HL-60/S4 treated with retinoic acid at 250 ng/mL for 4 days and 3 days (cell line): ENCODE results near the gene MYO7A.
"Not testable (repeated sequence)": the region's sequence is repeated elsewhere in the genome, so short reads cannot be mapped to it uniquely, and the experiment has no call there.

Experiments used
- in situ Hi-C: fragments of 300-500 bp; cut with MboI; formaldehyde crosslinking; loops from 2 replicates; pipeline ENCODE4 v1.7.0; 2022; ENCODE audit warnings: low sequenced_read_pairs

MYO7A gene

DNA sequence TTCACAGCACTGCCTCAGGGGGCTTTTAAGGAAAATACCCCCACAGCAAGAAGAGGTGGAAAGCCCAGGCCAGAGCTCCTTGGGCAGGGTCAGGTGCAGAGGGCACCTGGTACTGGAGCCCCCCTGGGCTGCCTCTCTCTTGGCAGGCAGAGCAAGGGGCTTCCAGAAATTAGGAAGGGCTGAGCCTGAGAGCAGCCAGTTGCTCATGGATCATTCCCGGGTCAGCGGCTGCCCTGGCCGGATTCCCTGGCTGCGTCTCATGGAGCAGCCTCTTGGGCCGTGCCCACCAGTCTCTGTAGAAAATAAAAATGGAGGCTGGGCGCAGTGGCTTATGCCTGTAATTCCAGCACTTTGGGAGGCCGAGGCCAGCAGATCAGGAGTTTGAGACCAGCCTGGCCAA lies 35.7 kb upstream of the MYO7A start:
- in situ Hi-C loops: no loop called here

DNA sequence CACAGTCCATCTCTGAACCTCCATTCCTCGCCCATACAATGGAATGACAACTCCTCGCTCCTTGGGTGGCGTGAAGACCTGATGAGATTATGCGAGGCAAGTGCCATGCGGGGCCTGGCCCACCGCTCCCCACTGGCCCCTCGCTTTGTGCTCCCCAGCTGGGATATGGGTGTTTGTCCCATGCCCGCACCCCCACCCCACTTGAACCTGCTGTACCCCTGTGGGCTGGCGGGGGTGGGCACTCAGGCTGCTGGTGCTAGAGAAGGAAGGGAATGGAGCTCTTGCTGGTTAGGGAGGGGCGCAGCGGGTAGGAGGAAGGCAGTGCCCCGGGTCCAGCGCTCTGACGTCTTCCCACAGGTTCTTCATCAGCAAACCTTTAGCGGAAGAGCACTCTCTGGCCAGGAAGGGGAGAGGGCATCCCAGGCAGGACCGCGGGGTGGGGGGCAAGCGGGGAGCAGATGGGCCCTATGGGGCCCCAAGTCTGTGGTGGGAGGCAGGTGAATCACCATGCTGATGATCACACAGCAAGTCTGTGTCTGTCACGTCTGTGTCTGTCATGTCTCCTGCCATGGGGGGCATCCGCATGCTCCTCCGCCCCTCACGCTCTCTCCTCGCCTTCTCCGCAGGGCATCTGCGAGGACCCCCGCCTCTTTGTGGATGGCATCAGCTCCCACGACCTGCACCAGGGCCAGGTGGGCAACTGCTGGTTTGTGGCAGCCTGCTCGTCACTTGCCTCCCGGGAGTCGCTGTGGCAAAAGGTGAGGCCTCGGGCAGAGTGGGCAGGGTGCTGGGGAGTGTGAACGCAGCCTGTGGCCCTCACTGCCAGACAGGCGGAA lies 34.8 kb upstream of the MYO7A start:
- in situ Hi-C loops: no loop called here

DNA sequence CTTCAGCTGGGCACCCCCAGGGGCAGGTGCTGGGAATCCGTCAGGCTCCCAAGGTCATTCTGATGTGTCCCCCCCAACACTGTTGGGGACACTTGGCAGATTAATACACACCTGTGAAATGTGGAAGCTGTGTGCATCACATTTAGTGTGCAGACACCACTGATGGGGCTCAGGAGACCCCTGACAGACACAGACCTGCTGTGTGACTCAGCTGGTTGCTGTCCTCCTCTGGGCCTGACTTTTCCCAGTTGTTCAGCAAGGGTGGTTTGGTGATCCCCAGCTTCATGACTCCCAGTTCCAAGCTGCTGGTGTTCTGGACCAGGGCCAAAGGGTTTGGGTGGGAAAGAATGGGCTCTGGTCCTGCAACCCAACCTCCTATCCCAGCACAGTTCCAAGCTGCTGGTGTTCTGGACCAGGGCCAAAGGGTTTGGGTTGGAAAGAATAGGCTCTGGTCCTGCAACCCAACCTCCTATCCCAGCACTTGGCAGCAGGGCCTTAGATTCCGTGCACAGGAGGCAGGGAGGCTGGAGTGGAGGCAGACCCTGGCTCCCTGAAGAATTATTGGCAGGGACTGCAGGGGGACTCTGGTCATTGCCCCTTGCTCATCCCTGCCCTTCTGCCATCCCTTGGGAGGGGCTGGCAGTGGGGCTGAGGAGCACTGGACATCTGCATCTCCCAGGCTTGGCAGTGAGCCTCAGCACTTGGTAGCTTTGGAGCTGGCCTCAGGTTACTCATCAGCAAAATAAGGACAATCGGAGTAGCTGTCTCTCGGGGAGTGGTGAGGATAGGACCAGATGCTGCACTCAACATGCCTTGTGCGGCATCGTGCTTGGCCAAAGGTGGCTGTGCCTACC lies 33.8 kb upstream of the MYO7A start:
- in situ Hi-C loops: no loop called here

DNA sequence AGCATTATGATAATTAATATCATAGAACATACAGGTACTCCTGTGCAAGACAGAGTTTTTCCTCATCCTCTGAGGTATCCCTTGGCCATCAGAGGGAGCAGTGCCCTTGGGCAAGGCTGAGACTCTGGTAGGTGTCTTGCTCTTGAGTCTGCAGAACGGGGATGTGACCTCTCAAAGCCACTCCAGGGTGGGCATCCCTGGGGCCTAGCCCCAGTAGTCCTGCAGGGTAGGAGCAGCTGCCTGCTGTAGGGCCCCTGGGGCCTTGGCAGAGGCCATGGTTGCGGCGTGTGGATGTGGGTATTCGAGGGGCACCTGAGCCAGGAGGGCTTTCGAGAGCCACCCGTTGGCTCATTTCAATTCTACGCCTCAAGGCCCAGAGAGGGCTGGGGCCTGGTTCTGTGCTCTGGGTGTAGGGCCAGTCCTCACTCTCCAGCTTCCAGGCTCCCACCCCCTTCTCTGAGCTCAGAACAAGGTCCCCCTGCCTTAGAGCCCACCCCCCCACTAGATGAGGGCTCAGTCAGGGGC lies 33.1 kb upstream of the MYO7A start:
- in situ Hi-C loops: no loop called here

DNA sequence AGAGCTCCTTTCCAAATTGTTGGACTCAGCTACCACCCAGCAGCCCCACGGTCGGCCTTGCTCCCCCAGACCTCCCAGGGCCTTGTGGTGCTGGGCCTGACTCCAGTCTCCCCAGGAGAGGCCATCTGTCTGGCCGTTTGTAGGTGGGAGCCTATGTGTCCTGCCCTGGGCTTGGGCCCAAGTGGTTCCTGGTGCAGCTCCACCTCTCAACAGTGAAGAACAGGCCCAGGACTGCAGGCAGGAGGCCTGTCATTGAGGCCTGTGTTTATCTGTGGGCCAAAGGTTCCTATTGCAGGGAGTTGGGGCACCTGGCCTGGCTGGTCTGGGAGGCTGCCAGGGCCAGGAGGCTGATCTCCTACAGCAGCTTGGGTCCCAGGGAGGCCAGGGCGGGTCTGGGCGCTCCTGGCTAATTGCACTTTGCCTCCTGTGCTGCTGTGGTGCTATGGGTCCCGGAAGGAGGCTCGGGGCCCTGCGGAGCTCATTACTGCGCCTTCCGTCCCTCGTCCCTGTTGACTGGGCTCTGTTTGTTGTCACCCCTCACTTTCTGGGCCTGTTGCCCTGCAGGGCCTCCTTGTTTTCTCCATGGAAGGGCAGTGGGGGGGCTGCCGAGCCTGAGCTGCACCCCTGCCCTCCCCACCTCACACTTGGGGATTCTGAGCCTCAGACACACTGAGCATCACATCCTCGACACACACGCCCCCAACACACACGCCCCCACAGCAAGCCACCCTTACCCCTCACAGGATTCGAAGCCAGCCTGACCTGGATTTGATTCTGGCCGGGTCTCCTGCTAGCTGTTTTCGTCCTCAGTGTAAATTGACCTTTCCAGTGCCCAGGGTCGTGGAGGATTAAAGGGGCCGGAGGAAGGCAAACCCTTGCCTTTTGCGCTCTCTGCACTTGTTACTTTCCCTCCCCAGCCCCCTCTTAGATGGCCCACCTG lies 32.2 kb upstream of the MYO7A start:
- in situ Hi-C loops: no loop called here

DNA sequence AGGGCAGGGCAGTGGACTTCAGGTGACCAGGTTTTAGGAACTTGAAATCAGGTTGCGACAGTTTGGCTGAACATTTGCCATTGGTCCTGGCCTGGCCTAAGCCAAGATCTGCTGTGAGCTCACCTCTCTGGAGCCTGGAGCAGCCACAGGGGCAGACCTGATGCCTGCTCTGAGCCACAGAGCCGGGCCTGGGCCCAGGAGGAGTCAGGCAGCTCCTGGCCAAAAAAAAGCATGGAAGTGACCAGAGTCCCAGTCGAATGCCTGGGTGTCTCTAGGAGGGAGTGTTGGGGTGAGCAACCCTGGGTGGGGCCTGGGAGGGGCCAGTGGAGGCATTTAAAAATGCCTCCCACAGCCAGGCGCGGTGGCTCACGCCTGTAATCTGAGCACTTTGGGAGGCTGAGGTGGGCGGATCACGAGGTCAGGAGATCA lies 31.4 kb upstream of the MYO7A start:
- in situ Hi-C loops: no loop called here

DNA sequence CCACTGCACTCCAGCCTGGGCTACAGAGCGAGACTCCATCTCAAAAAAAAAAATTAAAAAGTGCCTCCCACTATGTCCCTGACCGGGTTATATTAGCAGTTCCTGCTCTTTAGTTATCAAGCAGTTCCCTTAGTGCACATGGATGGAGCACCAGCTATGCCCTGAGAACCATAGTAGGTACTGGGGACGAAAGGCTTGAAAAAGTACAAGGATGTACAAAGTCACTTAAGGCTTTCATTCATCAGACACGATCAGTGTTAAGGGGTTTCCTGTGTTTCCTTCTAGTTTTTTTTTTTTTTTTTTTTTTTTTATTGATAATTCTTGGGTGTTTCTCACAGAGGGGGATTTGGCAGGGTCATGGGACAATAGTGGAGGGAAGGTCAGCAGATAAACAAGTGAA lies 30.9 kb upstream of the MYO7A start:
- in situ Hi-C loops: not testable (repeated sequence)

DNA sequence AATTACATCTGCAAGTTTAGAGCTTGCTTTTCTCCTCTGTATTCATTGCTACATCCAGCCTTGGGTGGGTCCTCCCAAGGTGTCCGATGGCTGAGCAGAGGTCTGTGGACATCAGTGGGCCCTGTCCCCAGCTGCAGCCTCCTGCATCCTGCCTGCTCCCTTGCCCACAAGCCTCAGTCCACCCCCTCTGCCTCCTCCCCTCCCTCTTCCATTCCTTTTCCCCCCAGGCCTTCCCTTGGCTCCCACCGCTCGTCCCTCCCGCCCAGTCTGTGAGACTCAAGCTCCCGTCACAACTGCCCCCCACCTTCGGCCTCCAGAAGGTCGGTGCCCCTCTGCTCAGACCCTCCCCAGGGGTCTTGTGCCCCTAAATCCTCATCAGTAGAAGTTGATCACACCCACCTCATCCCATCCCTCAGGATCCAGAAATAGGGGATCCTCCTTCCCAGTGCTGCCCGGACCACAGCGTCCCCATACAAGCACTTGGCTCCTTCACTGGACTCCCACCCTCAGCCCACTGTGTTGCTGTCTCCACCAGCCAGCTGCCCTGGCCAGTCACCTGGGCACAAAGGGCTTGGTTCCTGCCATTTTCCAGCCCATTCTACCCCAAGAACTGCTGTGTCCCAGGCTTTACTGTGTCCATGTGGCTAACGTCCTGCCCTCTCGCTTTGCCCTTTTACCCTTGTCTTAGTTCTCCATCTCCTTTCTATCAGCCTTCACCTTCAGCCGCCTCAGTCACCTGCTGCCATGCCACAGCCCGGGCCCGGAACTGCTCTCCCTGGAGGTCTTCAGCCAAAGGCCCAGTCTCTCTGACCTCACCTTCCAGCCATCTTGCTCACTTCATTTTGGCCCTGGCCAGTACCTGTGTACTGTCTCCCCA lies 27.6 kb upstream of the MYO7A start:
- in situ Hi-C loops: no loop called here

DNA sequence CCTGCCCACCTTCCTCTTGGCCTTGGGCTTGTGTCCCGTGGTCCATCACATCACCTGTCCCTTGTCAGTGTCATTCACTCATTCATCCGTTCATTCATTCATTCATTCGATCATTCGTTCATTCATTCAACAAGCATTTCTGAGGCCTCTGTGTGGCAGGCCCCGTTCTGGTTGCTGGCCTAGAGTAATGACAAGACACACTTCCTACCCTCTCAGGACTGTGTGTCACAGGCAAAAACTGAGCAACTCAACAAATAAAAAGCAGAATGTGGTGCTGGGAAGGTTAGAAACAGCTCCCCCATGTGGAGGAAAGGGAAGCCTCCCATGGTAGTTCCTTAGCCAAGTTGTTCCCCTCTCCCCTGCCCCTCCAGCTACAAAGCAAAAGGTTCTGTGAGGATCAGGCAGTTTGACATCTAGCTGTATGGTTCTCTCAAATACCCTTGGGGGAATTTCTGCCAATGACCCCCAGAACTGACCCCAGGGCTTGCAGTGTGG lies 27.0 kb upstream of the MYO7A start:
- in situ Hi-C loops: no loop called here

DNA sequence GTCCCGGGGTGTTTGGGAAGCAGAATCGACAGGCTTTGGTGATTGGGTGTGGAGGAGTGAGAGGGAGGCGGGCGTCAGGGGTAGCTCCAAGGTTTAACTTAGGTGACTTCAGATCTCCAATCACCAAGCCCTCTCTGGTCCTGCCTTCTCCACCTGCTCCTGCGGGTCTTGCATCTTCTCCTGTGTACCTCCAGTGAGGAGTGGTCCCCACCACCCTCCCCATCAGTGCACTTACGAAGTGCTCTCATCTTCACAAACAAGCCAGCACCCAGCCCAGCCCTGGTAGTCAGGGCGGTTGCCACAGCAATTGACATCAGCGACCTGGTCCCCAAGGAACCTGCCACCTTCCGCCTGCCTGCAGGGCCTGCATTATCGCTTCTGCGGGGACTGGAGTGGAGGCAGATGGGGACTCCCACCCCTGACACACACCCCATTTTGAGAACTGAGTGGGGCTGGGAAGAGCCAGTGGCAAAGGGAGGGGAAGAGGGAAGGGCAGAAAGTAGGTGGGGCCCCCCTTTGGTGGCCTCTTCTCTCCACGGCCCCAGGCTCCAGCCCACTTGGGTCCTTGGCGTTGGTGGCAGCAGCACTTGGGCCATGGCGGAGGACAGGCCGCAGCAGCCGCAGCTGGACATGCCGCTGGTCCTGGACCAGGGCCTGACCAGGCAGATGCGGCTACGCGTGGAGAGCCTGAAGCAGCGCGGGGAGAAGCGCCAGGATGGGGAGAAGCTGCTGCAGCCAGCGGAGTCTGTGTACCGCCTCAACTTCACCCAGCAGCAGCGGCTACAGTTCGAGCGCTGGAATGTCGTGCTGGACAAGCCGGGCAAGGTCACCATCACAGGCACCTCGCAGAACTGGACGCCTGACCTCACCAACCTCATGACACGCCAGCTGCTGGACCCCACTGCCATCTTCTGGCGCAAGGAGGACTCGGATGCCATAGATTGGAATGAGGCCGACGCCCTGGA lies 25.5 kb upstream of the MYO7A start, which contains the start of gene OMP:
TSS of gene OMP (plus strand) at position 595 of the 965 bp plus-strand sequence. CDS start at position 595, 0 bp downstream.
- in situ Hi-C loops: no loop called here

DNA sequence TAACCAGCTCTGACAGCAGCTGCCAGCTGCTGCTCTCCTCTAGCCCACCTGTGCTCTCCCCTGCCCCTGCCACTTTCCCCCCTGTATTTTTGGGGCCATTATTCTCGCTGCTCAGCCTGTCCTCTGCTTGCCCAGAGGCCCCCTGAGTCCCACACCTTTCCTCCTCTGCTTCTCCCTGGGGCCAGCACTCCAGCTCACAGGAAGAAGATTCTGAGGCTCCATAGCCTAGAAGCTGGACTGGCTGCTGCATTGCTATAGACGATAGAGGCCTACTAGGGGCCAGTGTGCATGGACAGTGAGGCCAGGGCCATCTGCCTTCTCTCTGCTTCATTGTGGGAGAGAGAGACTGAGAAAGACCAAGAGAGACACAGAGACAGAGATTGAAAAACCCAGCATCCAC lies 24.7 kb upstream of the MYO7A start:
- in situ Hi-C loops: no loop called here

DNA sequence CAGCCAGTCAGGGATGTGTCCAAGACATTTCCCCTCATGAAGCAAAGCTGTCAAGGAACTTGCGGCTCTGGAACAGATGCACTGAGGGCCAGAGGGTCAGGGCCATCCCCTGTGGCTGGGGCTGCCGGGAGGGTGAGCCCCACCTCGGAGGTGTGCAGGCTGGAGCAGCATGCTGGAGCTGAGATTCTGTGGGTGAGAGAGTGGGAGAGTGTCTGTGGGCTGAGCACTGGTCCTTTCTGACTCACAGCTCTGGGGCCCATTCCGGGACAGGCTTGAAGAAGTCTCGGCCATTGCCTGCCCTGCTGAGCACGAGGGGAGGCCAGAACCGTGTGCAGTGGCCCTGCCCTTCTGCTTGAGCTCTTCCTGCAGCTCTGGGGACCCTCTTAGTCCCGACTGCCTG lies 23.3 kb upstream of the MYO7A start:
- in situ Hi-C loops: no loop called here

DNA sequence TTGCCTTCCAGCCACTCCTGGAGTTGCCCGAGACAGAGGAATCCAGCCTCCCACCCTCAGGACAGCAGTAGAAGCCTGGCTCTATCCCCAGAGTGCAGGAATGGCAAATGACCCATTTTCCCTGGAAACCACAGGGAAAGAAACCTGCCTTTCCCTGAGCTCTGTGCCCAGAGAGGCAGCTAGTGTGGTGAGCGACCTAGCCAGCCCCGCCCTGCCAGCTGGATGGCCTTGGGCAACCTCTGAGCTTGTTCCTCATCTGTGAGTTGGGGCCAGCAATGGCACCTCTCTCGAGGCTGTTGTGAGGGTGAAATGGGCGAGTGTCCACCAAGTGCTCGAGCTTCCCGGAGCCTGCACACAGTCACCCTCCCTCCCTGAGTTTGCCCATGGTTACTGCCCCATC lies 21.7 kb upstream of the MYO7A start:
- in situ Hi-C loops: no loop called here

DNA sequence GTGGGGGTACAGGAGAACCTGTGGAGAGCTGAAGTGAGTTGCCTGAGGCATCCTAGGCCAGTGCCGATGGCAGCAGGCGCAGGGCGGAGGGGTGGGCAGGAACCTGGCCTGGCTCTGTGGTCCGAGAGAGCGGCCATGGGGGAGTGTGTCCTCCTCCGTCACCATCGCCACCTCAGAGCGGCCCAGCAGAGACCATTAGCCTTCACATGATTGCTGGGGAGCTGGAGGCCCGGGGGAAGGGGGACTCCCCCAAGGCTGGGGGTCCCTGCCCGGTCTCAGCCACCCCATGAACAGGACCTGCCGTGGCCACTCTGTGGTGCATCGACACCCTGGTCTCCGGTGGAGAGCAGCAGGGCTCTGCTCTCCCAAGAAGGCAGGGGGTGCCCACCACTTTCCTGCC lies 21.3 kb upstream of the MYO7A start:
- in situ Hi-C loops: no loop called here

DNA sequence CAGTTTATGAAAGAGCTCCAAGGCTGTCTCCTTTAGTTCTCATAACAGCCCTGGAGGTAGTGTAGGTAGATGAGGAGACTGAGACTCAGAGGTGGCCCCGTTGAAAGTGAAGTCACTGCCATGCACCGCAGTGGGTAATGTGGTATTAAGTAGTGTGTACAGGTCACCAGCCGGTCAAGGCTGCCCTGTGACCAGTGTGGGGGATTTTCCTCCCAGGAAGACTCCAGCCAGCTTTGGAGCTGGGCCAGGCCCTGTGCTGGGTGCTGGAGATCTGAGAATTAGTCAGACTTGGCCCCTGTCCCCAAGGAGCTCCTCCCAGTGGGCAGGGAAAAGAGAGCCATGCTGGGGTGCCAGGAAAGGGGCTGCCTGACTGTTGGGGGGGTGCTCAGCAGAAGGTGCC lies 20.1 kb upstream of the MYO7A start:
- in situ Hi-C loops: no loop called here

DNA sequence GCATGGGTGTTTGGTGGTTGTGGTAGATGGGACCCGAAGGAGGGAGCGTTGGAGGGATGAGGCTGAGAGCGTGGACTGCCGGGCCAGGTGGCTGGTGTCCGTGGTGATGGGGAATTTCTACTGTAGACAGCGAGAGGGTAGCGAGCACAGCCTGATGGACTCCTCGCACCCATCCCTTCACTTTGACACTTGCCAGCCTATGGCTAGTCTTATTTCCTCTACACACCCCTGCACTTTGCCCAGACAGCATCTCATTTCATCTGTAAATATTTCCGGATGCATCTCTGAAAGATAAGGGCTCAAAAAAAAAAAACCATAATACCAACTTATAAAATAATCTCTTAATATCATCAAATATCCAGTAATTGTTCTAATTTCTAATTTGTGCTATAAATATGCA lies 19.6 kb upstream of the MYO7A start:
- in situ Hi-C loops: no loop called here

DNA sequence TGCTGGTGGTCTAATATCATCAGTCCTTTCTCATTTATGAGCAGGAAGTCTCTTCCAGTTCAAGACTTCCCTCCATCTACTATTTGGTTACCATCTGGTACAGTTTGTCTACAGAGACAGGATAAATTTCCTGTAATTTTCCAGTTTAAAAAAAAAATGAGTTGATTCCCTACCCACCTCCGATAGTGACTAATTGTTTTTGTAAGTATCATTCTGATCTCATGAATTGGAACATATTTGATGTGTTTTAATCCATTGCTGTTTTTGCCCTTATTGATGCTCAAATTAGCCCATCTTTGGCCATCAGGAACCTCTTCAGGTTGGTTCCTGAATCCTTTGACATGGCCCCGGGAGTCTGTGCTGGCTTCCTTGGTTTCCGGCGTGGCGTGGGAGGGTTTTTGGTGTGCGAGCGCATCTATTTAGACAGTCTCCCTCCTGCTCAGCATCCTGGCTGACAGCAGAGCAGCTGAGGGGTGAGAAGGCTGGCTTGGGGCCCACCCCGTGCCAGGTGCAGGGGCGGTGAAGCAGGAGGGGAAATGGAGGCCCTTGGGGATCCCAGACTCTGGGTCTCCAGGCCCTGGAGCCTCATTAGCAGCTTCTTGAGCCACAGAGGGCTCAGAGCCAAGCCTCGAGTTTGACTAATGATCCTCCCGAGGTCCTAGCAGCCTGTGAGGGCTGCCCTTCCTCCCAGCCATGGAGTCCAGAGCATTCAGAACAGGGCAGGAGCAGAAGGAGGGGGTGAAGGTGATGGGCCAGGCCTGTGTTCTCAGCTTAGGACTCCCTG lies 18.6 kb upstream of the MYO7A start:
- in situ Hi-C loops: no loop called here

DNA sequence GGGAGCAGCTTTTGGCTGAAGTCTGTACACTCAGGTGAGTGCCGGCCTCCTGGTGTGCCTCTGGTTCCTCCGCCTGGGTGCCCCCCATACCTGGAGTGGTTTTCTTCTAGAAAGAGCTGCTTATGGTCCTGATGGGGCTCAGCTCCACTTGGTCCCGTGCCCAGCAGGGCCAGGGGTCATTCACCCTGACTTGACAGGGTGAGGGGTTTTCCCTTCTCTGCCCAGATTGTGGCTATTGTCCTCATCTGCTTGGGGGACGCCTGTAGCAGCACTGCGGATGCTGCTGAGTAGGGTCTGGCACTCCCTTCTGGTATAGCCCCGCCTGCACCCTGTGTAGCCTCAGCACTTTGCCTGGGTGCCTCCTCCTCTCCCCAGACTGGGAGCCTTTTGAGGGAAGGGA lies 17.2 kb upstream of the MYO7A start:
- in situ Hi-C loops: no loop called here
